Prostate gland (tissue), 2 donors: ENCODE results near the gene CLASRP.

Experiments
- CTCF ChIP-seq, 4 experiments: fragments of 200-600 bp in 2 of 4; fragments of 450-650 bp in 2 of 4; sonication (generic) in 2 of 4; IDR thresholded peaks; 1 replicate in 3 of 4; 2 replicates in 1 of 4; pipeline ENCODE4 v1.5.1; 2016 to 2019; ENCODE audit warnings: antibody characterized with exemption in 4 of 4, mild to moderate bottlenecking in 2 of 4, moderate library complexity in 2 of 4
- POLR2A ChIP-seq: fragments of 450-650 bp; IDR thresholded peaks from one replicate; pipeline ENCODE4 v1.6.1; 2016; ENCODE audit warnings: antibody characterized with exemption, mild to moderate bottlenecking
- POLR2AphosphoS5 ChIP-seq: sonication (generic); formaldehyde crosslinking; IDR thresholded peaks from one replicate; pipeline ENCODE4 v1.6.1; 2017; ENCODE audit warnings: antibody characterized with exemption

GRCh38 chr19:45021971-45022370 is 16.9 kb upstream of the CLASRP start:
- TF ChIP-seq CTCF (IDR thresholded peaks at IDR 0.05) = no peak
- no peak for TF ChIP-seq POLR2A
- no peak for TF ChIP-seq POLR2AphosphoS5
